ENCODE measurements around the gene ACBD4. TPM values are rescaled to one million over a fixed set of nuclear protein-coding genes. Genes with fewer than 3 reads are reported as not detected.

The ACBD4 gene
- total and polyA plus RNA-seq, 2 of the 13 experiments (the other 11 are each of a cell fraction or from before 2014, with no cell fraction given): 16.1 to 26.9 TPM

- TF ChIP-seq ZNF275 (CRISPR knock-in tag; IDR thresholded peaks at IDR 0.05; ENCODE audit: borderline replicate concordance): peak; percentile 65; the same call in 1 of the 2 replicates
- peak; percentile 92; the same call in 1 of the 2 replicates for TF ChIP-seq E2F2 (CRISPR knock-in tag; IDR thresholded peaks at IDR 0.05; ENCODE audit: borderline replicate concordance)
- TF ChIP-seq ZNF501 (CRISPR knock-in tag; IDR thresholded peaks at IDR 0.05): peak; percentile 93
- no peak for TF ChIP-seq TCF7L2 (IDR thresholded peaks at IDR 0.05; ENCODE audit: low read depth, low read length)
- TF ChIP-seq ELF1 (CRISPR knock-in tag; IDR thresholded peaks at IDR 0.05): peak; percentile 45
- TF ChIP-seq DRAP1 (CRISPR knock-in tag; IDR thresholded peaks at IDR 0.05): no peak; the same call in 1 of the 2 replicates
- TF ChIP-seq ZBTB42 (CRISPR knock-in tag; IDR thresholded peaks at IDR 0.05): no peak
- TF ChIP-seq GMEB2 (CRISPR knock-in tag; IDR thresholded peaks at IDR 0.05; ENCODE audit: low read depth): no peak
- TF ChIP-seq ARNT (IDR thresholded peaks at IDR 0.05): no peak
- peak; percentile 50; the same call in 1 of the 2 replicates for TF ChIP-seq SIN3A (IDR thresholded peaks at IDR 0.05; ENCODE audit: borderline replicate concordance, low read depth, low read length)
- no peak for TF ChIP-seq GPN1 (CRISPR knock-in tag; IDR thresholded peaks at IDR 0.05; ENCODE audit: borderline replicate concordance)
- no peak for TF ChIP-seq RFXANK (CRISPR knock-in tag; IDR thresholded peaks at IDR 0.05)
- no peak; the same call in 1 of the 2 replicates for TF ChIP-seq NKX3-1 (CRISPR knock-in tag; IDR thresholded peaks at IDR 0.05)
- 0 out of 2 replicates have a peak, but pooled peaks have one; percentile 39 for TF ChIP-seq ZNF251 (CRISPR knock-in tag; IDR thresholded peaks at IDR 0.05)
- TF ChIP-seq BHLHE40 (IDR thresholded peaks at IDR 0.05; ENCODE audit: low read length): 0 out of 2 replicates have a peak, but pooled peaks have one; percentile 2
- TF ChIP-seq TEF (CRISPR knock-in tag; IDR thresholded peaks at IDR 0.05): no peak
- TF ChIP-seq ZNF230 (CRISPR knock-in tag; IDR thresholded peaks at IDR 0.05): peak; percentile 73; the same call in 1 of the 2 replicates
- no peak for TF ChIP-seq FOXA1 (IDR thresholded peaks at IDR 0.05)
- no peak for TF ChIP-seq FOXA1 (CRISPR knock-in tag; IDR thresholded peaks at IDR 0.05)
- no peak for TF ChIP-seq CENPBD1 (CRISPR knock-in tag; IDR thresholded peaks at IDR 0.05; ENCODE audit: borderline replicate concordance, low read depth)
These were observed 2.7 kb upstream of the ACBD4 start (continued) for GRCh38 chr17:45132572-45133463.
